Spleen (tissue), 7 donors: ENCODE measurements around the gene LIF.

Experiments used
- CTCF ChIP-seq, 11 experiments: fragments of 200-600 bp in 7 of 11; fragments of 450-650 bp in 4 of 11; sonication (generic) in 4 of 11; IDR thresholded peaks in 8 of 11; conservative IDR thresholded peaks in 3 of 11; 1 replicate in 7 of 11; 2 replicates in 4 of 11; pipeline versions ENCODE4 v1.4.0 to v1.8.0; 2016 to 2021; ENCODE audit warnings: antibody characterized with exemption in 11 of 11, inconsistent platforms in 4 of 11, mild to moderate bottlenecking in 1 of 11
- POLR2AphosphoS5 ChIP-seq, 3 donors: sonication (generic); formaldehyde crosslinking; IDR thresholded peaks; one replicate each; pipeline ENCODE4 v1.5.1; 2017; ENCODE audit warnings: antibody characterized with exemption in 3 of 3
- donor health status: DM: no; HTN: no; CAD: no; lungs with moderate emphysema.
- donor health status: DM: no; HTN: no; CAD: no.
- donor health status: DM: no; HTN: no; CAD: no.

DNA sequence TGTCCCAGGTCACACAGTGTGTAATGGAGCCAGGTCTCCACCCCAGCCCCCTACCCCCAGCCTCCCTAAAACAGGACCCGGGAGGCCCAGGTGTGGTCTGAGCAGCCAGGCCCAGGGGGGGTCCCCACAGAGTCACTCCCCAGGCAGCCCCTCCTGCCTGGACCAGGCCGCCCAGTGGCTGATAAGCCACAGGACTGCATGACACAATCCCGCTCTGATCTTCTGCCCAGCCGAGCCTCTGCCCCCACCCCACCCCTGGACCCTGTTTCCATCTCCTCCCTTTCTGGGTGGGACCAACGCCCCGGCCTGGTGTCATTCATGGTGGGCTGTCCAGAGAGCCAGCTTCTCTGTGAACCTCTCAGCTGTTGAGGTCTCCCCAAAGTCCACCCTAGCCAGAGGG, 7.8 kb upstream of the LIF start:
- TF ChIP-seq CTCF (IDR thresholded peaks at IDR 0.05 in 8 of 11, conservative IDR thresholded peaks at IDR 0.05 in 3 of 11) (no peak), POLR2AphosphoS5 (IDR thresholded peaks at IDR 0.05) (no peak)
